ENCODE results near the gene SLC38A2.

SLC38A2 gene

DNA sequence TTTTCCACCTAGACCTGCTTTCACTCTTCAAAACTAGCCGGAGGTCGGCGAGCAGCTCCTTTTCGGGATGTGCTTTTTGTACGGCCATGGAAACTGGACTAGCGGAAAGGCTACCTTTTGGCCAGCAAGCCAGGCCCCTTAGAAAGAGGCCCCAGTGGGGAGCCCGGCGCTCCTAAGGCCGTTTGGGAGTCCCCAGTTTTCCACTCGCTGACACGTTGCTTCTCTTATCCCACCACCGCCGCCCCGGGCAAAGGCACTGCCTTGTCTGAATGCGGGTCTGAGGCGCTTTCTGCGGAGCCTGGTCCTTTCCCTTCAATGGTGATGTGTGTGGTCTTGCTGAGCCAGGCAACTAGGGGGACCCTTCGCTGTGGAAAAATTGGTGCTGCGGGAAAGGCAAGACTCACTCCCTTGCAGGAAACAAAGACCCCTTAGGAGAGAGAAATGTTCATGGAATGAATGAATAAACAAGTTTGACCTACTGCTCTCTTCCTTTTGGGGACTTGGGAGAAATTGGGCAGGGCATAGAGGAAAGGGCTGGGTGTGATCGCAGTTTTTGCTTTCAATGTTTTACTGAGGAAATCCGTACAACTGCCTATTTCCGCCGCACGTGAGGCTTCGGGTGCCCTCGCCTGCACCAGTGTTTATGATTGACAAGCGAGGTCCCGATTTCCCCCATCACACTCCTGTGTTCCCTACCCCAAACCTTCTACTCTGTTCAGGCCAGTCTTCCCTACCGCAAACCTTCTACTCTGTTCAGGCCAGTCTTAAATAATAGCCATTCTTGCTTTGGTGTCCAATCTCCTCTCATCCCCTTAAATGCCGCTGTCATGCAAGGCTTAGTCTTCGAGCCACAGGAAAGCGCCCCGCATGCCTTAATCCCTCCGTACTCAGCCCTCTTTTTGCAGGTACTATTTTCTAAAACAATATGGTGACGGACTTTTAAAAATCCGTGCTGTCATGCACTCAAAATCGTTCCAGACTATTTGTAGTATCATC lies 1.0 kb upstream of the SLC38A2 start:
- DNase-seq: peak; percentile 66 to 72

DNA sequence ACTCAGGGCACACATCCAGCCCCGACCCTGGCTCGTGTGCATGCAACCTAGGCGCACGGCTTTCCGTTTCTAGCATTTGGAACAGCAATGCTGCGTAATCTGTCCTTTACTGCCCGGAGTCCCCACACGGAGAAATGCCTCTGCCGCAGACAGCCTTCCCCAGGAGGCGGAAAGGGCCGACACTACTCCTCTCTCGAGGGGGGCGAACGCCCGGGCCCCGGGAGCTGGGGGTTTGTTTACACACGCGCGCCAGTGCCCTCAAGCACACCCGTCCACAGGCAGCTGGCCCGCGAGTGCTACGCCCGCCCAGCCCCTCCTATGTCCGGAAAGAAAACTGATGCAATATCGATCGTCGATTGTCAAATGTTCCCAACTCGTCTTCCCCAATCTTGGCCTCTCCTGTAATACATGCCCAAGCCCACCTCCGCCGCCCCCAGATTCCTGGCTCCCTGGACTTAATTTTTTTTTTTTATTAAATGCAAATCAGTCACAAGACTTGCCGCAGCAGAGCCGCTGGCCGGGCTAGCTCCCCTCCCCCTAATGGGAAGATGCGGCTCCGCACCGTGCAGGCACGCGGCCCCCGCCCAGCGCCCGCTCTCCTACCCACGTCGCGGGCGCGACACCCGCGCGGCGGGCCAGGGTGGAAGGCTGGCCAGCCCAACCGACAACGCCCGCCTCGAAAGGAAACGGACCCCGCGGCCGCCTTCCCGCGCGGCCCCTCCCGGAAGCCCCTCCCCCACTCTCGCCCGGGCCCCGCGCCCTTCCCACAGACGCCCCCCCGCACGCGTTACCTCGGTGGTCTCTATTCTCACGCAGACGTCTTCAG lies 642 bp downstream of the SLC38A2 start:
- peak; percentile 64 to 72 for DNase-seq

DNA sequence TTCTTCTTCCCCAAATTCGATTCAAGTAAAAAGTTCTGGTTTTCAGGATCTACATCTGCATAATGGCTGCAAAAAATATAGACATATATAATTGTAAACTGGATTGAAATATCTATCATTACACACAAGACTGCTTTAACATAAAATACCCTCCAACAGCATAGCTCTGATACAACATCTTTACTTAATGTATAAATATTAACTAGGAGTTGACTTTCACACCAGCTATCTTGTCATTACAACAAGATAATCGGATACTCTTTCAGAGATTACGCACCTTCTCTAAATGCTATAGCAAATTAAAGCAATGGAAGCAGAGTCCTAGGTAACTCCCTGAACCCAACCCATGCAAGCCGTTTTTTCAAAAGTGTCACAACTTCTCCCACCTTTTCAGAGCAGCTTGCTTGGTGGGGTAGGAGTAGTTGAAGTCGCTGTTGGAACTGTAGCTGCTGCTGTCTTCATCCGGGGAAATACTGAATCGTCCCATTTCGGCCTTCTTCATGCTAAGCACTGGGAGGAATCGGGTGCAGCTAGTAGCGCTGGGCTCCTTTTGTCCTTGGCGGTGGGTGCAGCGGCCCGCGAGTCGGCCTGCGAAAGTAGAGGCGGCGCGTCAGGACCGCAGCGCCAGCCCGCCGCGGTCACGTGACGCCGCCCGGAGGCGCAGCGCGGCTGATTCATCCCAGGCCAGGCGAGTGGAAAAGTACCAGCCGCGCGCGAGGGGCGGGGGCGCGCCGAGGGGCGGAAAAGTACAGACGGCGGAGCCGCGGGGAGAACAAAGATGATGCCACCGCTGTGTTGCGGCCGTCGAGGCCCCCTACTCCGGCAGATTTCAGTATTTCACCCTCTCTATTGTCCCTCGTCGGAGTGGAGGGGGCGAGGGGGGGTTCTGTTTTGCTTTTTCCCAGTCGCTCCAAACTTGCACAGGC lies 1.5 kb downstream of the SLC38A2 start:
- DNase-seq: peak; percentile 96 to 97

DNA sequence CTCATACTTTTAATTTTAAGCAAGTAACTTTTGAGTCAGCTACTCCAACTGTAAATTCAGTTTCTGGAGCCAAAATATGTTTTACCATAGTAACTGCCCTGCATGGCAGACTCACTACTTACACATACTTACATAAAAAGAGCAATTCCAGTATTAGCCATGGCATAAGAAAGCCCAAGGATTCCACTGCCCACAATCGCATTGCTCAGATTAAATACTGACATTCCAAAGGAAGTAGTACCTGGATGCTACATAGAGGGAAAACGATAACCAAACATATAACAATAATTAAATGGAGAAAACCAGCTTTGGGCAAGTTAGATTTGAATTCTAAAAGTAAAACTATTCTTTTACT lies 2.2 kb downstream of the SLC38A2 start:
- no peak for DNase-seq

DNA sequence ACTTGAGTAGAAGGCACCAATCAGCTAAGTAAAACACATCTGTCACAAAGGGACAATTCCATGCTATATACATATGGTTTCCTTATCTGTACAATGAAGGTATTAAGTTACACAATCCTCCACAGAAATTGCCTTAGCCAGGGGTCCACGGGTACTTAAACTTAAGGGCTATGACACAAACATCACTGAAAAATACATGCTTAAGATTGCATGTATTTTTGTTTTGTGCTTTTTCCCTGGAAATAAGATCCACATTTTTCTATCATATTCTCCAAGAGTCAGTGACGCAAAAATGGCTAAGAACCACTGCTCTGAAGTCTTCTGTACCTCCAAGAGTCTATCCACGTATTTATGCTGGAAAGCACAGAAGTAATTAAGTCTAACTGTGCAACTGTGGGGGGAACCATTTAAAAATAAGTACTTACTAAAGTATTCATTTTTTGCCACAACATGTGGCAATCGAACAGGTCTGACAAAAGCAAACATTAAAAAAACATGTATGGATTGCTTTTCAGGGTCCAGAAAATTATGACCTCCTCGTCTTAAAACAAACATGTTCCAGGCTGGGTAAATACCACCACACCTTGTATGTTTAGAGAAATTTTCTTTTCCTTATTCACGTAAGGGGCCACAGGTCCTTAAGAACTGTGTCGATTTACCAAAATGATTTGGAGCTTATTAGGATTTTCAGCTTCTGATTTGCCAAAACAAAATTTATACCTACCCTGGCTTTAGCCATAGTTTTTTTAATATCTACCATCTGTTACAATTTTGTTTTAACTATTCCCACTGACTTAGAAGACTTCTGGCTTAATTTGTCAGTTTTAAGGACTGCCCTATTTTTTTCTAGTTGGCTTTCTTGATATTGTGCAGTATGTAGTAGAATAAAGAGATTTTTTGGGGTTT lies 2.8 kb downstream of the SLC38A2 start:
- no peak for DNase-seq

DNA sequence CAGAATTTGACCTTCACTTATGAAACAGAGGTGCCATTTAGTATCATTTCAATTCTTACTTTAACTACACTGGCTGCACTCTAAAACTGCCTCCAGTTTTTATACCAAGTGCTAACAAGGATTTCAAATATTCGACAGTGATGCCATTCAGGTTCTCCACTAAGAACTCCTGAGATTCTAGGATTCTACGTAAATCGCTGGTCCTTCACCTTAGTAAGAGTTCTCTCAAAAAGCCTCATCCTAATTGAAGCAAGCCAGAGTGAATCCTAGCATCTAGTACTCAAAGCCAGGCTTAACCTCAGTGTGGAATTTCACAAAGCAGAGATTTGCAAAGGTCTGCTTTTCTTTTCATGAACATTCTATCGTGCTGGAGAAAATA lies 3.5 kb downstream of the SLC38A2 start:
- DNase-seq: no peak

DNA sequence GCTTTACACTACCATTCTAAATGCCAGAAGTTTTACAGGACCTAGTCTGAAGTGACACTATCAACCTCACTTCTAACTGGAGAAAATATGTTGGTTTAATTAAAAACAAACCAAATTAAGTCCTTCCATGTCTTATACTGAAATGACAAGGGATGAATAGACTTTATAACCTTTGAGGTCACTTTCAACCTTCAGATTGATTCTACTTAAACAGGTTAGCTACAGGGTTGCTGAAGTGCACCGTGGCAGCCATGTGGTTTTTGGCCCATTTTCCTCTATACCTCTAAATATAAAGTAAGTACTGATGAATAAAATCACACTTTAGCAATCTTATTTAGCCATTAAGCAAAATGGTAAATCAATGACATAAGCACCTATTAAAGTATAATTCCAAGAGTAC lies 3.9 kb downstream of the SLC38A2 start:
- DNase-seq: no peak

DNA sequence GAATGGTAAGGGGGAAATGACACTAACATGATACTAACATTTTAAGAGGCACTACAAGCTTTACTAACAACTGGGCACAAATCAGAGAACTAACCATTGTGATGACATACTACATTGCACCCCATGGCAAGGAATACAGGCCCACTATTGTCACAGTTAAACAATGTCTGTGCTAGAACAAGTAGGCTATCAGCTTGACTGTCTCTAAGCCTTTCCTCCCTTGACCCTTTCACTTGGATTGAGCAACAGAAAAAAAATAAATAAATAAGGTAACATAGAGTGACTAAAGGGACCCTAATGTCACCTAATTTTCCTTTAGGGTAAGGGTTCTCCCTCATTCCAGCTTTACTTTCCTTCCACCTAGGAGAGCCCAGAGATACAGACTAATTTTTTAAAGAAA lies 4.4 kb downstream of the SLC38A2 start:
- no peak for DNase-seq

DNA sequence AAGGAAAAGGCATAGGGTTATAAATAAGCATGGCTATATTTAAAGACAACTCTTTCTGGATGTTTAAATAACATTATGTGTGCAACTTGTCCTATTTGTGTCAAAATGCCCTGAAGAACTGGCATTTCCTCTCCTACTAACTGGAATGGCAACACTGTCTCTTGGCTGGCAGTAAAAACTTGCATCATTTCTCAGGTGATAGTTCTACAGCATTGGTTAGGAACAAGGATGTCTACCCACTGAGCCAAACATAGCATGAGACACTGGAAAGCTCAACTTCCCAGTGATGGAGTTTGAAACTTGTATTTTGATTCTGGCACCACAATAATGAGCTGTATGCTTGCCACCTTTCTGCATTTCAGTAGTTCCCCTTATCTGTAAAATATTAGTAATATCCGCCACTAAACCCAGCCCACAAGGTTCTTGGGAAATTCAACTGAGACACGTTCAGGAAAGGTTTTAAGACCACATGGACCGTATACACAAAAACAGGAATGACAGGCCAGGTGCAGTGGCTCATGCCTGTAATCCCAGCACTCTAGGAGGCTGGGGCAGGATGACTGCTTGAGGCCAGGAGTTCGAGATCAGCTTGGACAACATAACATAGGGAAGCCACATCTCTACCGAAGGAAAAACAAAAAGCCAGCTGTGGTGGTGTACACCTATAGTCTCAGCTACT lies 5.1 kb downstream of the SLC38A2 start:
- no peak for DNase-seq

DNA sequence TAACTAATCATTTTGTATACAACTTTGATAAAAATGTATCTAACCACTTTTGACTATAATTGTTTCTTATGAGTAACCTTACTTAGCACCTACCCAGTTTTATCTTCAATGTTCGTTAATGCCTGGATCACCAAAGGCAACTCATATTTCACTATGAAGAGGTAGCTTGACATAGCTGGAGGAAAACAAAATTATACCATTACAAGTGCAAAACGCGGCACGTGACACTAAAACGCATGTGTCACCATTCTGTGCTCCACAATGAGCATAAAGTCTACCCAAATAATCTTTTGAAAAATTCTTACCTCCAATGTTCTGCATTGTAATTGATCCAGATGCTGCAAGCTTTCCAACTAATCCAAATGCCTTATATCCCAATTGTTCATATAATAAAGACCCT lies 5.8 kb downstream of the SLC38A2 start:
- no peak for DNase-seq

DNA sequence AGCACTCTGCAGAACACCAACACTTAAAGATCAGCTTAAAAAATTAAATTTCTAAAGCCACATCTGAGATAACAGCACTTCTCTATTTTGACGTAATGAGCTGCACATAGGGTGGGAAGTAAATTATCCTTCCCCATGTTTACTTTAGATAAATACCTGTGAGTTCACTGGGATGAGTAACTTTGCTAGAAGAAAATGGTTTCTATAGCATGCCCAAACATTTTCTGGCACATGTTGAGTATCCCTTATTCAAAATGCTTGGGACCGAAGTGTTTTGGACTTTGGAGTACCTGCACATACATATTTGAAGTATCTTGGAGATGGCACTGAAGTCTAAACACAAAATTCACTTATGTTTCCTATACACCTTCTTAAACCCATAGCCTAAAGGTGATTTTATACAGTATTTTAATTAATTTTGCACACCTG lies 6.6 kb downstream of the SLC38A2 start:
- DNase-seq: no peak

DNA sequence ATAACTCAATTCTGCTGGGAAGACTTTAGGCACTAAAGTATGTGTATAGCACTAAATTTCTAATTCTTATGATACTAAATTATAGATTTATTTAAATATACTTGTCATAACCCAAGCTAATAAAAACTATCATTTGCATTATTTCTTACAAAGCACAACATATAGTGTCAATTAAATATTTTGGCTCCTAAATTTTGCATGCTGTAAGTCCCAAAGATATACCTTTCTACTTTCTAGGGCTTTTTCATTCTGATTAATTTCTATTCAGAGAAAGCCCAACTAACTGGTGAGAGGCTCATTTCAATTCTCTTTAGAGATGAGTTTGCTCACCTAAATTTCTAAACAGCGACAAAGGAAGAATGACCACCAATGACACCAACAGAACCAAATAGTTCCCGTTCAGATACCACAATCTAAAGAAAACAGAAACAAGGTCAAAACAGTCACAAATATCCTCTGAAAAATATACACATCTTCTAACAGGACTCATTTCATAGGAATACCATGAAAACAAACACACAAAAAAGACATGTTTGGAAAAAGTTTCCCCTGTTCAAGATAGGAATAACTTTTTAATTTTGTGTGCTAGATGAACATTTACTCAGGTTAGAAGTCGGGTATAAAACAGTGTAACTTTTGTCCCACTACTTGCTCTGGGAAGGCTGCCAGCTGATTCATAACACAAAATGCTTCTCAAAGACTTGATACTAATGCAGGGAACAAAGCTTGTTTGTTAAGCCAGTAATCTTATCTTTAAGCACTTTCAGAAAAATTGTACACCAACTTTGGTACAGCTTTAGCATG lies 7.6 kb downstream of the SLC38A2 start:
- DNase-seq: no peak

DNA sequence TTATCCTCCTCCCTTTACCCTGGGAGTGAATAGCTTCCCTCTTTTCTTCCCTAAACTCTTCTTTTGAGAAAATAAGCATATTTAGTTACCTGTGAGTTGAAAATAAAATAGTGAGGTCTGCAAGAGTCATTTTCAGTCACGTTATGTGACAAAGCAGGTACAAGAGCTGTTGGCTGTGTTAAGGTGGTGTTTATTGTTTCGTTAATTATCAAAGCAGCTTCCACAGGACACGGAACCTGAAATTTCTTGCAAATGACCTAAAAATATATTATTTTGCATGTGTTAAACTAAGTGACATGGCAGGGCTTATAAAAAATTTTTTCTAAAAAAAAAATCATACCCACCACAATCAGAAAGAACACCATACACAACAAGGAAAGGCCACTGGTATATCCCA lies 8.3 kb downstream of the SLC38A2 start:
- no peak for DNase-seq

DNA sequence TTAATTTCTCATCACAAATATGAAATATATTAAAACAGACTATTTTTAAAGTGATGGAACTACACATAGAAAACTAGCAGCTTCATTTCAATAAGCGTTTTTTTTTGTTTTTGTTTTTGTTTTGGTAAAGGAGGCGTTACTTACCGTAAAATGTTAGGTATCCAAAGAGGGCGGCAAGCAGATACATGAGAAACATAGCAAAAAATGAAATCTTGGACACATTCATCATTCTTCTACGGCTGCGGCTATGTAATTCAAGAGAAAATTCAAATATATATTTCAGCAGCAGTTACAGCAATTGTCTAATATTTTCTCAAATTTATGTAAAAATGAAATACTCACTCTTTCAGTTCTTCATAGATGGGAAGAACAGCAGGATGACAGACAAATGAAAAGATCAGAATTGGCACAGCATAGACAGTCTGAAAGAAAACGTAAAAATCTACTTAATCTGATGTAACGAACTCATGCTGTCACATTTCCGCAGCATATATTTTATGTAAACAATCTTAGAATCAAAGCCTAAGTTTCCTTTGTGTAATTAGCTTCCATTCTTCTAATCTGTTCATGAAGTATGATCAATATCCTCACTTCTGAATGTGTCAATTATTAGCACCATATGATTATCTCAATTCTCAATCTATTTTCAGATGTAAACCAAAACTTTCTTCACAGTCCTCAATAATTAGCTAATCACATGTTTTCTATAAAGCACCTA lies 8.8 kb downstream of the SLC38A2 start:
- DNase-seq: no peak

DNA sequence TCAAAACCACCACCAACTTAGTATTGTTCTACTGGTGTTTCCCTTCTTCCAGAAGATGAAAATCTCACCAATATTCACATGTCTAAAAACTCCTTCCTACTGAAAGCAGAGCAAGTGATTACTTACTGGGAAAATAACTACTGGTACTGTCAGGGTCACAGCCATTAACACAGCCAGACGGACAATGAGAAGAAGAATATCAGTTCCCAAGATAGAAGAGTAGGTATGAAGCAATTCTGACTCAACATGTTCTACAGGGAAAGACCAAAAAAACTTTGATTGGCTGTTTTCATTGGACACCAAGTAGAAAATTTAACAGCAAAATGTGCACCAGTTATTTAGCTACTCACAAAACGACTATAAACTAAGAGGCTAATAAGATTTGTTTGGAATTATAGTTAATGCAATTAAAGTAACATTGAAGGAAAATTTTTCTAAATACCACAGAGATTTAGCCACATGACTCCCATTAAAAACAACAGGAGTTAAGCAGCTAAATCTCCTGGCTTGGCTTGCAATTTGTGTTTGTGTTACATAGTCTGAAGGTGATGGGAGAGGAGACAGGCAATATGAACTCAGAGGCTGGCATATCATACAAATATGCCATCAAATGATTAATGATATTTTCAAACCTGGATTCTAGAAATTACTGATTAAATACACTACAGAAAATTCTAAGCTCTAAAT lies 9.5 kb downstream of the SLC38A2 start:
- no peak for DNase-seq

DNA sequence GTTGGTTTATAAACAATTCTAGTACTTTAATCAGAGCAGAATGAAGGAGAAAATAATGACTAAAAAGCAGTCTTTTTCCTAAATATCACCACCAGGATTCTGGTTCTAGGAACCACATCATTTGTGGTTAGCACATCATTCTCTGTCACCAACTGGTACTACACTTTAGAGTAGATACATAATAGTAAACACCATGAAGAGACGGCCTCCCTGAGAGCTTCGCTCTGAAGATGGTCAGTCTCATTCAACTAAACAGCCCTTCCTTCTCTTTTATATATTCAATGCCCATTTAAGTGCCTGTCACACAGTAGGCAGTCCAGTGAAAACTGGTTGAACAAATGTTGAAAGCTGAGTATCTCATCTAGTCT lies 10.9 kb downstream of the SLC38A2 start:
- no peak for DNase-seq

DNA sequence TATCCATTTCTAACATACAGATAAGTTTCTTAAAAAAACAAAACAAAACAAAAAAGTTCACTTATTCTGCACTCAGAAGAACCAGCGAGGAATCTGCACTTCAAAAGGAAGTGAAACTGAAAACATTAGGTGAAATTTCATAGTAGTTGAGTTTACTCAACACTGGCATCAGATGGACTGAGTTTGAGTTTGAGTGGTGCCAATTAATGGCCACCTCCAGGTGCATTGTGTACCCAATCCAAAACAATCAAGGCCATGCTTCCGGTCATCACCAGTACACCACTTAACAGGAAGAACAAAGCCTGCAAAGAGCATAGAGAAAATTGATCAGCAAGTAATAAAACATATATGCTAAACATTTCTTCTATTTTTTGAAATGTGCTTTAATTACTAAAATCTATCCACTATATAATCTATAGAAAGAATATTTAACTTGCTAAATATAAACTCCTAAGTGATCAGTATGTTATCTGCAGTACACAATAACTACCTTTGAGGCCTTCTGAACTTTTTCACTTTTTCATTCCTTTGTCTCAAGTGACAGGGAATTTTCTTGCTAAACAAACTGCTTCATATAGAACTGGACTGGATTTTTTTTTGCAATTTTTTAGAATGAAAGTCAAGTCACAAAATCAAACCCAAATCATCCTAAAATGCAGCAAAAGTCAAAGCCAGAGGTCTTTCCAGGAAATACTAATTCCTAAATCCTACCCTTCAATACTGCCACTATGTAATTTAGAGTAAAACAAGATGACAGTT lies 11.5 kb downstream of the SLC38A2 start:
- DNase-seq: no peak

DNA sequence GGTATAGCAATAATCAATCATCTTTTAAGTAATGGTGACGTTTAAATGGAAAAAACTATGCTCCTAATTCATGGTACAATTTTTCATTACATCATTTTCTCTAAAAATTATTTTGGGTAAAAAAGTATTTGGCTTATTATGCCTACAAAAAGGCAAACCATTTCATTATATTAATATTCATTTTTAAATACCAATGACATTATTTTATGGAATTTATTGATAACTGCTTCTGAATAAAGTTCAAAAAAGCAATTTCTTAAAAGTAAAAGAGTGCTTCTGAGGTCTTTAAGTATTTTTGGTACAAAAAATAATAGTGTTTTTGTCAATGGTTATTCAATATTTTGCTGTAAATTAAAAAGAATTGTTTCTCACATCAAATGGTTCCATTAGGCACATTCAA lies 12.2 kb downstream of the SLC38A2 start:
- no peak for DNase-seq
